Activated B cell treated with CpG ODN at 0.5 μM for 24 hours (primary cell): Measurements from ENCODE around the gene ZNF768. TPM values are rescaled to one million over a fixed set of nuclear protein-coding genes. Genes with fewer than 3 reads are reported as not detected.

Experiments
- ATAC-seq: fragments of 200-7000 bp; cut with Tn5 transposase; one replicate; pipeline ENCODE4 v1.10.0; 2021; ENCODE audit warnings: low read depth, mild to moderate bottlenecking, moderate library complexity
- CTCF ChIA-PET: fragments of 350-600 bp; sonication (Branson Sonifier 250); formaldehyde crosslinking; loops from one replicate; lab custom pipeline; 2021; ENCODE audit warnings: antibody characterized with exemption; lab: Charles Lee
- POLR2A ChIA-PET: fragments of 350-600 bp; sonication (Branson Sonifier 250); formaldehyde crosslinking; loops from one replicate; lab custom pipeline; 2021; ENCODE audit warnings: antibody characterized with exemption; lab: Charles Lee
- DNase-seq: peaks from one replicate; pipeline ENCODE4 v3.0.0; 2022
- H3K27ac Mint-ChIP-seq: one replicate; pipeline ENCODE4 v1.8.0; 2020; ENCODE audit warnings: mixed read lengths
- H3K27me3 Mint-ChIP-seq: one replicate; pipeline ENCODE4 v1.8.0; 2021; ENCODE audit warnings: mixed read lengths
- H3K36me3 Mint-ChIP-seq: one replicate; pipeline ENCODE4 v1.8.0; 2021; ENCODE audit warnings: low read depth, mixed read lengths
- H3K4me1 Mint-ChIP-seq: one replicate; pipeline ENCODE4 v1.8.0; 2021; ENCODE audit warnings: mixed read lengths
- H3K4me3 Mint-ChIP-seq: one replicate; pipeline ENCODE4 v1.8.0; 2020; ENCODE audit warnings: mild to moderate bottlenecking, mixed read lengths
- H3K9me3 Mint-ChIP-seq: one replicate; pipeline ENCODE4 v1.8.0; 2020; ENCODE audit warnings: mixed read lengths
- intact Hi-C: fragments of 100-400 bp; cut with micrococcal nuclease; formaldehyde crosslinking; loops from one replicate; pipeline ENCODE4 v1.15.1; 2024
- total RNA-seq: library from RNA; stranded (reverse); gene quantifications from 2 replicates; pipeline ENCODE4 v1.2.3, GENCODE V29; 2022
- TF ChIP-seq, protein P1 (sequence below): fragments of 200-600 bp; IDR thresholded peaks from one replicate; pipeline ENCODE4 v1.8.0; 2022; ENCODE audit warnings: antibody characterized with exemption, mild to moderate bottlenecking

Gene ZNF768
- total RNA-seq, 1 donor from 2014 or later: 30.7 TPM

DNA sequence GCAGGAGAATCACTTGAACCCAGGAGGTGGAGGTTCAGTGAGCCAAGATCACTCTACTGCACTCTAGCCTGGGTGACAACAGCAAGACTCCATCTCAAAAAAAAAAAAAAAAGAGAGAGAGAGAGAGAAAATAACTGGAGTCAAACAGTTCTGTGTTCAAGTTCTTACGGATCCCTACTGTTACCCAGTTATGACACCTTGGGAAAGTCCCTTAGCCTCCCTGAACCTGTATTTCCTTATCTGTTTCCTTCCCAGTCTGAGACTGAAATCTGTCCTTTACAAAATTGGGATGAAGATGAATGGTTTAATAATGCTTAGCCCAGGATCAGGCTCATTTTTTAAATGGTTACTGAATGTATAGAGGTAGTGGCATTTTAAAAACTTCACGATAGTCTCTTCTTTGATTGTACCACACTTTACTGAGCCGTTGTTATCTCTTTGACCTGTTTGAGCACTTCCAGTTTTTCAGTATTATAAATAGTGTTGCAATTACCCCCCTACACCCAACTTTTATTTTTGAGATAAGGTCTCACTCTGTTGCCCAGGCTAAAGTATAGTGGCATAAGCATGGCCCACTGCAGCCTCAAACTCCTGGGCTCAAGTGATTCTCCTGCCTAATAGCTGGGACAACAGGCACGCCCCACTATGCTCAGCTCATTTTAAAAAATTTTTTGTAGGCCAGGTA is 17.1 kb downstream of the ZNF768 start:
- no peak for ATAC-seq
- no peaks in the 10 kb centered on the region for H3K4me1 Mint-ChIP-seq
- CTCF ChIA-PET: no interaction called here
- DNase-seq: no peak
- no peaks in the 10 kb centered on the region for H3K27me3 Mint-ChIP-seq
- TF ChIP-seq, protein P1, sequence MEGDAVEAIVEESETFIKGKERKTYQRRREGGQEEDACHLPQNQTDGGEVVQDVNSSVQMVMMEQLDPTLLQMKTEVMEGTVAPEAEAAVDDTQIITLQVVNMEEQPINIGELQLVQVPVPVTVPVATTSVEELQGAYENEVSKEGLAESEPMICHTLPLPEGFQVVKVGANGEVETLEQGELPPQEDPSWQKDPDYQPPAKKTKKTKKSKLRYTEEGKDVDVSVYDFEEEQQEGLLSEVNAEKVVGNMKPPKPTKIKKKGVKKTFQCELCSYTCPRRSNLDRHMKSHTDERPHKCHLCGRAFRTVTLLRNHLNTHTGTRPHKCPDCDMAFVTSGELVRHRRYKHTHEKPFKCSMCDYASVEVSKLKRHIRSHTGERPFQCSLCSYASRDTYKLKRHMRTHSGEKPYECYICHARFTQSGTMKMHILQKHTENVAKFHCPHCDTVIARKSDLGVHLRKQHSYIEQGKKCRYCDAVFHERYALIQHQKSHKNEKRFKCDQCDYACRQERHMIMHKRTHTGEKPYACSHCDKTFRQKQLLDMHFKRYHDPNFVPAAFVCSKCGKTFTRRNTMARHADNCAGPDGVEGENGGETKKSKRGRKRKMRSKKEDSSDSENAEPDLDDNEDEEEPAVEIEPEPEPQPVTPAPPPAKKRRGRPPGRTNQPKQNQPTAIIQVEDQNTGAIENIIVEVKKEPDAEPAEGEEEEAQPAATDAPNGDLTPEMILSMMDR: no peak
- POLR2A ChIA-PET: interaction anchor here (0.6 to 1.4 kb wide), 4 partner anchors 11 to 50 kb away, joined by 3 to 4 read pairs (median 4); no protein-coding TSS in a partner anchor
- no peak overlapping the region for H3K4me3 Mint-ChIP-seq
- no peaks in the 10 kb centered on the region for H3K9me3 Mint-ChIP-seq
- intact Hi-C loops: no loop called here
- peaks cover 70% of the 10 kb centered on the region for H3K36me3 Mint-ChIP-seq
- H3K27ac Mint-ChIP-seq: no peak overlapping the region

DNA sequence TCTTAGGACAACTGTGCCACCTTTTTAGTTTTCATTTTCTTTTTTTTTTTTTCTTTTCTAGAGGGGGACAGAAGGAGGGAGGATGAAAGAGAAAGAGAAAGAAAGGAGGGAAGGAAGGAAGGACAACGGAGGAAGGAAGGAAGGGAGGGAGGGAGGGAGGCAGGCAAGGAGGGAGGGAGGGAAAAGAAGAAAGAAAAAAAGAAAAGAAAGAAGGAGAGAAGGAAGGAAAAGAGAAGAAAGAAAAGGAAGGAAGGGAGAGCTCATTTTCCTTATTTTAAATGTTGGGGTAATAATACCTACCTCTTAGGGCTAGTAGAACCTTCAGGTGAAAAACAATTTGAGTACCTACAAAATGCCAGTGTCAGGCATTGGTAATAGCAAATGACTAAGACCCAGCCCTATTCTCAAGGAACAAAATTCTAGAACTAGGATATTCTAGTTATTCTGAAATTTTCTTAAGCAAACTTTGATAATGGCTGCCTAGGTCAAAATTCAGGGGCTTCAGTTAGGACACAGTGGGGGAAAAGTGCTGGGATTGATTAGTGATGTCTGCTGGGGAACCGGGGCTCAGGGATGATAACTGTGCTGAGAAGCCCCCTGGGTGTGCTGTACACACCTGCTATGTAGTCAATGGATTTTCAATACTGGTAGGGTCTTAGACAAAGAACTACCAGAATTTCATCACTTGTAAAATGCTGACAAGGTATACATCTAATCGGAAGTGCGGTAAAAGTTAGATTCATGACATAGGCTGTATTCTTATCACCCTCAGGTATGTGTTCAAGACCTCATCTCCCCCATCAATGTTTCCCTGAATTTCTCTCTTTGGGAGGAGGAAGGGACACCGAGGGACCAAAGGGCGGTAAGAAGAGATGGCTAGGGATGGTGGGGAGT is 22.7 kb downstream of the ZNF768 start:
- CTCF ChIA-PET: no interaction called here
- H3K36me3 Mint-ChIP-seq: peaks cover 47% of the 10 kb centered on the region
- no peak for ATAC-seq

GRCh38 chr16:30499284-30499683 is 27.1 kb downstream of the ZNF768 start:
- Mint-ChIP-seq H3K36me3 (peaks cover 45% of the 10 kb centered on the region), H3K27ac (no peak overlapping the region), H3K4me3 (no peak overlapping the region), H3K4me1 (no peaks in the 10 kb centered on the region), H3K9me3 (no peaks in the 10 kb centered on the region), H3K27me3 (no peaks in the 10 kb centered on the region)
- intact Hi-C loops: no loop called here
- TF ChIP-seq, protein P1: no peak
- ATAC-seq (no peak), DNase-seq (no peak)
- ChIA-PET CTCF (interaction anchor here (0.7 to 1.0 kb wide), 2 partner anchors 50 to 69 kb away, joined by 3 to 4 read pairs; partner anchors contain the start of gene DCTPP1), POLR2A (interaction anchor here (0.6 to 2.9 kb wide), 5 partner anchors 8 to 57 kb away, joined by 3 to 9 read pairs (median 5); no protein-coding TSS in a partner anchor)

More for the DNA sequence above, 22.7 kb downstream of the ZNF768 start:
- Mint-ChIP-seq H3K4me3 (no peak overlapping the region), H3K27me3 (no peaks in the 10 kb centered on the region), H3K9me3 (no peaks in the 10 kb centered on the region), H3K27ac (peak overlapping the region; percentile 61), H3K4me1 (no peaks in the 10 kb centered on the region)
- TF ChIP-seq, protein P1: no peak
- intact Hi-C loops: no loop called here
- POLR2A ChIA-PET: interaction anchor here (0.5 to 0.8 kb wide), 4 partner anchors 32 to 114 kb away, joined by 3 to 5 read pairs (median 4); partner anchors contain the start of gene DCTPP1
- DNase-seq: no peak

DNA sequence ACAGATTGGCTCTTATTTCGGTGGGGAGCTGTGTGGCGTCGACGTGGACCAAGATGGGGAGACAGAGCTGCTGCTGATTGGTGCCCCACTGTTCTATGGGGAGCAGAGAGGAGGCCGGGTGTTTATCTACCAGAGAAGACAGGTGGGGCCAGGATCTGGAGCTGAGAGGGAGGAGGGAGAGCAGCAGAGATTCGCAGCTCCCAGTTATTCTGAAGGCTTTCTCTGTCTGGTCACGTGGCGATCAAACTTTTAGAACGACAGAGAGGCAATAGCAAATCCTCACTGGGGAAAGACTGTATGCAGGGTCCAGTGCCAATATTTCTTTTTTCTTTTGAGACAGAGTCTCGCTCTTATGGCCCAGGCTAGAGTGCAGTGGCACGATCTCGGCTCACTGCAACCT is 31.7 kb downstream of the ZNF768 start:
- no peak overlapping the region for H3K4me3 Mint-ChIP-seq
- ATAC-seq (no peak), DNase-seq (no peak)
- peaks cover 60% of the 10 kb centered on the region for H3K36me3 Mint-ChIP-seq
- H3K27me3 Mint-ChIP-seq: no peaks in the 10 kb centered on the region
- ChIA-PET CTCF (no interaction called here), POLR2A (interaction anchor here (0.9 to 1.6 kb wide), 6 partner anchors 9 to 53 kb away, joined by 3 to 6 read pairs (median 3); partner anchors contain the start of genes ITGAL and ZNF747)
- intact Hi-C loops: no loop called here
- H3K4me1 Mint-ChIP-seq: no peaks in the 10 kb centered on the region
- TF ChIP-seq, protein P1: no peak
- H3K27ac Mint-ChIP-seq: no peak overlapping the region
- H3K9me3 Mint-ChIP-seq: no peaks in the 10 kb centered on the region
